Measurements from ENCODE around the gene LTA4H.

Gene LTA4H

GRCh38 chr12:96056646-96057455 lies 21.5 kb upstream of the LTA4H start:
- DNase-seq = no peak

GRCh38 chr12:96054244-96054610 lies 18.8 kb upstream of the LTA4H start:
- no peak for DNase-seq

- no peak for DNase-seq
These were observed 18.3 kb upstream of the LTA4H start for GRCh38 chr12:96053476-96054243.

GRCh38 chr12:96051756-96052485 lies 16.5 kb upstream of the LTA4H start:
- DNase-seq = no peak

GRCh38 chr12:96050139-96050538 lies 14.8 kb upstream of the LTA4H start:
- no peak for DNase-seq

- no peak for DNase-seq
These were observed 13.7 kb upstream of the LTA4H start for GRCh38 chr12:96049101-96049500.

- no peak for DNase-seq
These were observed 13.1 kb upstream of the LTA4H start for GRCh38 chr12:96048393-96048969.

- DNase-seq = no peak
These were observed 12.1 kb upstream of the LTA4H start for GRCh38 chr12:96047229-96048211.

- no peak for DNase-seq
These were observed 11.3 kb upstream of the LTA4H start for GRCh38 chr12:96046543-96047228.

- DNase-seq = no peak
These were observed 10.2 kb upstream of the LTA4H start for GRCh38 chr12:96045566-96045965.

- no peak for DNase-seq
These were observed 9.5 kb upstream of the LTA4H start for GRCh38 chr12:96044943-96045290.

- no peak for DNase-seq
These were observed 8.9 kb upstream of the LTA4H start for GRCh38 chr12:96044017-96044942.

- DNase-seq = no peak
These were observed 5.8 kb upstream of the LTA4H start for GRCh38 chr12:96041181-96041580.

- DNase-seq = no peak
These were observed 5.1 kb upstream of the LTA4H start for GRCh38 chr12:96040305-96041133.

GRCh38 chr12:96039516-96039915 lies 4.1 kb upstream of the LTA4H start:
- DNase-seq = no peak

- DNase-seq = no peak
These were observed 1.5 kb upstream of the LTA4H start for GRCh38 chr12:96036765-96037455.

- no peak for DNase-seq
These were observed 635 bp downstream of the LTA4H start for GRCh38 chr12:96034621-96035282.
